ENCODE measurements around the gene PAPOLG. TPM values are rescaled to one million over a fixed set of nuclear protein-coding genes. Genes with fewer than 3 reads are reported as not detected.

The PAPOLG gene
- total RNA-seq, 1 experiment from 2014 or later, result 14.4 TPM

DNA sequence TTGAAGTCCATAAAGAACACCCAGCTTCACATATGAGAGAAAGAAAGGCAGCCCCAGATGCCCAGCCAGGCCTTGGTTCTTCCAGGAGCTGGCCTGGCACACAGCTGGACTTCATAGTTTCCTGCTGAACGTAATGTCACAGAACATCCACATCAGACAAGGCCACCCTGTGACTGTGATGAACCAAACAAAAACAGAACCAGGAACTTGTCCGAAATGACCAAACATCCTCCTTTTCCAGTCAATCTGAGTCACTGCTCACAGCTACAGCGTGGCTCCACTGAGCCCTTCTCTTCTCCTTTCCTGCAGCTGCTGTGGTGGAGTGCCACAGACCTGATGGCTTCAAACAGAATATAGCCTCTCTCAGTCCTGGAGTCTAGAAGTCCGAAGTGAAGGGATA, 45.4 kb upstream of the PAPOLG start:
- no peak for DNase-seq
- Mint-ChIP-seq H3K36me3 (ENCODE audit: insufficient read depth, unreplicated experiment) (no peaks in the 10 kb centered on the region), H3K9me3 (ENCODE audit: low read depth, unreplicated experiment) (no peaks in the 10 kb centered on the region), H3K4me1 (ENCODE audit: low read depth, unreplicated experiment) (no peaks in the 10 kb centered on the region), H3K27me3 (ENCODE audit: unreplicated experiment) (no peaks in the 10 kb centered on the region), H3K27ac (ENCODE audit: unreplicated experiment) (no peak overlapping the region), H3K4me3 (ENCODE audit: low read depth, unreplicated experiment) (no peak overlapping the region)
- CTCF ChIA-PET, result interaction anchor here (0.6 kb wide), 1 partner anchor 283 kb away, joined by 3 read pairs; no protein-coding TSS in a partner anchor
- intact Hi-C loops (cut with micrococcal nuclease; ENCODE audit: unreplicated experiment), result no loop called here
- TF ChIP-seq, protein P1, sequence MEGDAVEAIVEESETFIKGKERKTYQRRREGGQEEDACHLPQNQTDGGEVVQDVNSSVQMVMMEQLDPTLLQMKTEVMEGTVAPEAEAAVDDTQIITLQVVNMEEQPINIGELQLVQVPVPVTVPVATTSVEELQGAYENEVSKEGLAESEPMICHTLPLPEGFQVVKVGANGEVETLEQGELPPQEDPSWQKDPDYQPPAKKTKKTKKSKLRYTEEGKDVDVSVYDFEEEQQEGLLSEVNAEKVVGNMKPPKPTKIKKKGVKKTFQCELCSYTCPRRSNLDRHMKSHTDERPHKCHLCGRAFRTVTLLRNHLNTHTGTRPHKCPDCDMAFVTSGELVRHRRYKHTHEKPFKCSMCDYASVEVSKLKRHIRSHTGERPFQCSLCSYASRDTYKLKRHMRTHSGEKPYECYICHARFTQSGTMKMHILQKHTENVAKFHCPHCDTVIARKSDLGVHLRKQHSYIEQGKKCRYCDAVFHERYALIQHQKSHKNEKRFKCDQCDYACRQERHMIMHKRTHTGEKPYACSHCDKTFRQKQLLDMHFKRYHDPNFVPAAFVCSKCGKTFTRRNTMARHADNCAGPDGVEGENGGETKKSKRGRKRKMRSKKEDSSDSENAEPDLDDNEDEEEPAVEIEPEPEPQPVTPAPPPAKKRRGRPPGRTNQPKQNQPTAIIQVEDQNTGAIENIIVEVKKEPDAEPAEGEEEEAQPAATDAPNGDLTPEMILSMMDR (IDR thresholded peaks at IDR 0.05; ENCODE audit: unreplicated experiment), result no peak
- BruUV-seq (replicated peaks), result no TSS peak

DNA sequence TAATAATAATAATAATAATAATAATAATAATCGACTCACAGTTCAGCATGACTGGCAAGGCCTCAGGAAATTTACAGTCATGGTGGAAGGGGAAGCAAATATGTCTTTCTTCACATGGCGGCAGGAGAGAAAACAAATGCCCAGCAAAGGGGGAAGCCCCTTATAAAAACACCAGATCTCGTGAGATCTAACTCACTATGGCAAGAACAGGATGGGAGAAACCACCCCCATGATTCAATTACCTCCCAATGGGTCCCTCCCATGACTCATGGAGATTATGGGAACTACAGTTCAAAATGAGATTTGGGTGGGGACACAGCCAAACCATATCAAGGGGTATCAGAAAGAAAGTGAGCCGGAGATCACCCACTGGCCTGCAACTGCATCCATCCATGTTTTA, 40.5 kb upstream of the PAPOLG start:
- CTCF ChIA-PET, result no interaction called here
- H3K4me3 Mint-ChIP-seq (ENCODE audit: low read depth, unreplicated experiment), result no peak overlapping the region
- H3K27ac Mint-ChIP-seq (ENCODE audit: unreplicated experiment), result no peak overlapping the region

DNA sequence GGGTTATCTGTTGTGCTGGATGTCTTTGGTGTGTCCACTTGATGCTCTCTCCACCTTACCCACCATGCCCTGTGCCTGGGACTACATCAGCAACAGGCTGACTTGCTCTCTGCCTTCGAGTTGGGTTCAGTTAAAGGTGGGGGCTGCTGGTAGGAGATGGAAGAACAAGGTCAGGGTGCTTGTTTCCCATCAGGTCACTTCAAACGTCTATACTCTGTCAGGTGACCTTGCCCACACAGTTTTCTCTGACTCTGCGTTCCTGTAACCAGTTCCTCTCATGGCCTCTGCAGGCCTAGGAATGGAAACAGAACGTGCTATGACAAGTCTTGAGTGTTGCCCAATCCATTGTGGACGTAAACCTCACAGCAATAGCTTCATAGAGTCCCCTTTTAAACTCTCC, 38.4 kb upstream of the PAPOLG start:
- no peak for DNase-seq
- no peak overlapping the region for H3K27ac Mint-ChIP-seq (ENCODE audit: unreplicated experiment)
- no peaks in the 10 kb centered on the region for H3K9me3 Mint-ChIP-seq (ENCODE audit: low read depth, unreplicated experiment)
- BruUV-seq (replicated peaks), result no TSS peak
- H3K4me1 Mint-ChIP-seq (ENCODE audit: low read depth, unreplicated experiment), result no peaks in the 10 kb centered on the region
- TF ChIP-seq, protein P1 (IDR thresholded peaks at IDR 0.05; ENCODE audit: unreplicated experiment), result no peak
- H3K4me3 Mint-ChIP-seq (ENCODE audit: low read depth, unreplicated experiment), result no peak overlapping the region
- CTCF ChIA-PET, result no interaction called here
- no peaks in the 10 kb centered on the region for H3K27me3 Mint-ChIP-seq (ENCODE audit: unreplicated experiment)
- intact Hi-C loops (cut with micrococcal nuclease; ENCODE audit: unreplicated experiment), result no loop called here
- no peaks in the 10 kb centered on the region for H3K36me3 Mint-ChIP-seq (ENCODE audit: insufficient read depth, unreplicated experiment)

More for the DNA sequence above, 40.5 kb upstream of the PAPOLG start:
- Mint-ChIP-seq H3K27me3 (ENCODE audit: unreplicated experiment) (no peaks in the 10 kb centered on the region), H3K36me3 (ENCODE audit: insufficient read depth, unreplicated experiment) (no peaks in the 10 kb centered on the region), H3K9me3 (ENCODE audit: low read depth, unreplicated experiment) (no peaks in the 10 kb centered on the region), H3K4me1 (ENCODE audit: low read depth, unreplicated experiment) (no peaks in the 10 kb centered on the region)
- no peak for DNase-seq
- BruUV-seq (replicated peaks), result no TSS peak
- intact Hi-C loops (cut with micrococcal nuclease; ENCODE audit: unreplicated experiment), result no loop called here
- TF ChIP-seq, protein P1 (IDR thresholded peaks at IDR 0.05; ENCODE audit: unreplicated experiment), result no peak

DNA sequence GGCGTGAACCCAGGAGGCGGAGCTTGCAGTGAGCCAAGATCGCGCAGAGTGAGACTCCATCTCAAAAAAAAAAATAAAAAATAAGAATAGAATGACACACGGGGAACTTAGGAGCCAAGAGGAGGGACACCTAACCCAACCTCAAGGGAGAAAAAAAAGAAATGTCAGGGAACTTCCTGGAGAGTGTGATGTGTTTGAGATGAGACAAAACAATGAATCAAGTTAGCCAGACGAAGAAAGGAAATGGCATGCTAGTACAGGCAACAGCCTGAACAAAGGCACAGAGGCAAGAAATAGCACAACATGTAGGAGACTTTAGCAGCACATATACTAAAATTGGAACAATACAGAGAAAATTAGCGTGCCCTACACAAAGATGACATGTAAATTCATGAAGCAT, 36.7 kb upstream of the PAPOLG start:
- no peaks in the 10 kb centered on the region for H3K27me3 Mint-ChIP-seq (ENCODE audit: unreplicated experiment)
- DNase-seq, result no peak
- no peak overlapping the region for H3K4me3 Mint-ChIP-seq (ENCODE audit: low read depth, unreplicated experiment)
- BruUV-seq (replicated peaks), result no TSS peak
- no peaks in the 10 kb centered on the region for H3K4me1 Mint-ChIP-seq (ENCODE audit: low read depth, unreplicated experiment)
- H3K27ac Mint-ChIP-seq (ENCODE audit: unreplicated experiment), result no peak overlapping the region
- H3K9me3 Mint-ChIP-seq (ENCODE audit: low read depth, unreplicated experiment), result no peaks in the 10 kb centered on the region
- CTCF ChIA-PET, result no interaction called here
- intact Hi-C loops (cut with micrococcal nuclease; ENCODE audit: unreplicated experiment), result no loop called here
- H3K36me3 Mint-ChIP-seq (ENCODE audit: insufficient read depth, unreplicated experiment), result no peaks in the 10 kb centered on the region
- TF ChIP-seq, protein P1 (IDR thresholded peaks at IDR 0.05; ENCODE audit: unreplicated experiment), result no peak

Measured in Calu3 (cell line).